Measurements from ENCODE around the gene DMP1.
"Not testable (repeated sequence)": the region's sequence is repeated elsewhere in the genome, so short reads cannot be mapped to it uniquely, and the experiment has no call there.

The DMP1 gene

DNA sequence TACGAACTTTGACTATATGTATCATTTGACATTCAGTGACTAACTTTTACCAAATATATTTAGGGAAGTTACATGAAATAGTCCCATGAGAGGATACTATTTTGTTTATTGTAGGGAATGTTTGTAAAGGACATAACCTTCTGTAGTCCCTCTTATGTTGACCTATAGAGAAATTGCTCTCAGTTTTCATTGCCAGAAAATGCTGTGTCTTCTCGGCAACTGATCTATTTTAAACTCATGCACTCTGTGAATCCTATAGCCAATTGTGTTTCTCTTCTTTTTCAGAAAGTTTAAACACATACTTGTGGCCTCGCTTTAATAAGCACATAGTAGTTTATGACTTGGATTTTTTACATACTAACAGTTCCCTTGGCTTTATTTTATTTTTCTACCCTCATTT is 38.2 kb downstream of the DMP1 start:
- no peak for DNase-seq

DNA sequence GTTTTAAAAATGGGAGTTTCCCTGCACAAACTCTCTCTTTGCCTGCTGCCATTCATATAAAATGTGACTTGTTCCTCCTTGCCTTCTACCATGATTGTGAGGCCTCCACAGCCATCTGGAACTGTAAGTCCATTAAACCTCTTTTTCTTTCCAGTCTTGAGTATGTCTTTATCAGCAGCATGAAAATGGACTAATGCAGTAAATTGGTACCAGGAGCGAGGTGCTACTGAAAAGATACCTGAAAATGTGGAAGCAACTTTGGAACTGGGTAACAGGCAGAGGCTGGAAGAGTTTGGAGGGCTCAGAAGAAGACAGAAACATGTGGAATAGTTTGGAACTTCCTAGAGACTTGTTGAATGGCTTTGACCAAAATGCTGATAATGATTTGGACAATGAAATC is 40.9 kb downstream of the DMP1 start:
- not testable (repeated sequence) for DNase-seq

DNA sequence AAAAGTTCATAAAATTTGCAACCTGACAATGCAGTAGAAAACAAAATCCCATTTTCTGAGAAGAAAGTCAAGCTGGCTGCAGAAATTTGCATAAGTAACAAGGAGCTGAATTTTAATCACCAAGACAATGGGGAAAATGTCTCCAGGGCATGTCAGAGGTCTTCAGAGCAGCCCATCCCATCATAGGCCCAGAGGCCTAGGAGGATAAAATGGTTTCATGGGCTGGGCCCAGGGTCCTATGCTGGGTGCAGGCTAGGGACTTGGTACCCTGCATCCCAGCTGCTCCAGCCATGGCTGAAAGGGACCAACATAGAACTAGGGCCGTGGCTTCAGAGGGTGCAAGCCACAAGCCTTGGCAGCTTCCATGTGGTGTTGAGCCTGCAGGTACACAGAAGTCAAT is 42.0 kb downstream of the DMP1 start:
- not testable (repeated sequence) for DNase-seq

GRCh38 chr4:87697272-87697671 is 47.2 kb downstream of the DMP1 start:
- DNase-seq: no peak

GRCh38 chr4:87697945-87698344 is 47.9 kb downstream of the DMP1 start:
- no peak for DNase-seq

DNA sequence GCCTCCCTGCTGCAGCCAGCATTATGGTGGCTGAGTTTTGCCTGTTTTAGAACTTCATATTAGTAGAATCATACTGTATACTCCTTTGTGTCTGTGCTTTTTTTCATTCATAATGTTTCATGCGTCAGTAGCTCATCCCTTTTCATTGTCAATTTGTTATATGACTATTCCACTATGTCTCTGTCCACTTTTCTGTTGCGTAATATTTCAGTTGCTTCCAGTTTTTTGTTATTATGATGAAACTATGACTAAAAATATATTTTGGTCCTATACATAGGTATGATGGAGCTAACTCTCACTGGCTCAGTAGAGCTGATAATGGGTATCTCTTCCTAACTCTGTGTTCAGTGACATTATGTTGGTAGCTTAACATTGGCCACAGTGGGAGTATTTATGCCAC is 48.3 kb downstream of the DMP1 start:
- no peak for DNase-seq

DNA sequence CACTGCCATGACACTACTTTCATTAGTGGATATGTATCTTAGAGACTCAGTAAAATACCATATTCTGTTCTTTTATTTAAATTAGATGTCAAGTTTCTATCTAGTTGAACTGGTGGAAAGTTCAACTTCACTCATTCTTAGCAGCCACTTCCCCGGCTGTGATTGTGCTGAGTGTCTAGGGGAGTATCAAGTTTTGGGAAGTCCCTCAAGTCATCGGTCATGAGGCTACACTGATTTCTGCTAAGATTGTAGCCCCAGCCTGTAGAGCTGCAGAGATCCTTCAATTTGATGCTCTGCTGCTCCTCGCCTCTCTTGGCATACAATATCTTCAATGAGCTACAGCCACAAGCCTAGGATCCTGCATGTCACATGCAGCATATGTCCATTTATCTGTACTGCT is 53.9 kb downstream of the DMP1 start:
- no peak for DNase-seq

GRCh38 chr4:87707279-87707918 is 57.3 kb downstream of the DMP1 start:
- no peak for DNase-seq
